Measurements from ENCODE around the gene FAM98C. TPM values are rescaled to one million over a fixed set of nuclear protein-coding genes. Genes with fewer than 3 reads are reported as not detected.

FAM98C gene
- total and polyA plus RNA-seq, 2 of the 13 experiments (the other 11 are each of a cell fraction or from before 2014, with no cell fraction given), result 10.0 to 11.5 TPM

DNA sequence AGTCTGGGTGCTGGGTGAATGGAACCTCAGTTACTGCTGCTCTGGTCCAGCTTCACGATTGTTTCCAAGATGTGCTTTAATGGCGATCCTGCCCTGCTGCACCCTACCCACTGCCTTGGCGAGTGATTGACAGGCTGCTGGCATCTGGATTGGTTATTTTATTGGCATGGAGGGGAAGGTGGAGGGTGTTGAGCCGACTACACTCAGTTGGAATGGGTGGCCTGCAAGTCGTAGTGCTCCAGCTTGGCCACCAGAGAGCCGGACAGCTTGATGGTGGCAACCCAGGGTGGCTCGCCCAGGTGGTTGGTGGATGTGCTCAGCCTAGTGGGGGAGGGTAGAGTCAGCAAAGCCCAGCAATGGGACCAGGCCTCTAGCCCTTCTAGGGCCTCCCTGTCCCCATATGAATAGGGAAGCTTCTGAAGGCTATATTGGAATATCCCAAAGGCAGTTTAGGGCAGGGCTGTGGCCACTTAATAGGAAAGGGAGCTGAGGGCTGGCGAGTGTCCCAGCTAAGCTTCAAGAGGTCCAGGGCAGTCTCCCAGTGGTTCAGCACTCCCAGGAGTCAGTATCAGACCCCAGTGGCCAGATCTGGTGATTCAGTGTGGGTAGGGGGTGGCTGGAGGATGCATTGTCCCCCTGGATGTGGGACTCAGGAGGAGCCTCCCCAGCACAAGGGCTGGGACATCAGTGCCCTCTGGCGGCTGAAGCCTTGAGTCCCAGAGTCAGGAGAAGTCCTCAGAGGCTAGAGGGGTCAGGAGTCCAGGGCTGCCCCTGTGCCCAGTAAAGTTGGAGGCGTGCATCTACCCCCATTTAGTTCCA is 18.5 kb upstream of the FAM98C start:
- in situ Hi-C loops (cut with HindIII; ENCODE audit: extremely low pct_ligation_motif_present, low pct_unique_long_range_greater_than_20kb), result no loop called here
- Histone ChIP-seq H3K79me2 (ENCODE audit: insufficient read depth, low read length) (no peaks in the 10 kb centered on the region), H3K4me2 (ENCODE audit: low read depth, low read length) (no peak overlapping the region), H3K4me3 (replicated peaks in 1 of 3; ENCODE audit: insufficient read depth in 1 of 3, low read depth in 2 of 3, low read length in 3 of 3) (no peak overlapping the region), H3K4me1 (ENCODE audit: insufficient read depth, low read length) (peaks cover 15% of the 10 kb centered on the region), H3K36me3 (replicated peaks in 1 of 2; ENCODE audit: control insufficient read depth in 1 of 2, insufficient read depth in 2 of 2, low read length in 2 of 2) (peaks cover 18 to 38% of the 10 kb centered on the region in 2 experiments), H3K27me3 (ENCODE audit: control insufficient read depth in 1 of 2, insufficient read depth in 2 of 2, low read length in 2 of 2) (peaks cover 2 to 13% of the 10 kb centered on the region in 2 experiments; a peak in 3 of 5 replicates), H3K27ac (ENCODE audit: extremely low read length, insufficient read depth, low read length) (no peak overlapping the region), H3K9me3 (ENCODE audit: low read length) (no peaks in the 10 kb centered on the region), H2AFZ (ENCODE audit: low read length) (no peak overlapping the region), H3K9ac (ENCODE audit: insufficient read depth, low read depth, low read length) (no peak overlapping the region), H4K20me1 (ENCODE audit: insufficient read depth, low read length) (peaks cover 4% of the 10 kb centered on the region; the same call in 1 of the 2 replicates)
- intact Hi-C loops (cut with micrococcal nuclease; ENCODE audit: unreplicated experiment), result no loop called here
- TF ChIP-seq SMC3 (IDR thresholded peaks at IDR 0.05; ENCODE audit: low read length), result 0 out of 2 replicates have a peak, but pooled peaks have one; percentile 18
- TF ChIP-seq, protein P1, sequence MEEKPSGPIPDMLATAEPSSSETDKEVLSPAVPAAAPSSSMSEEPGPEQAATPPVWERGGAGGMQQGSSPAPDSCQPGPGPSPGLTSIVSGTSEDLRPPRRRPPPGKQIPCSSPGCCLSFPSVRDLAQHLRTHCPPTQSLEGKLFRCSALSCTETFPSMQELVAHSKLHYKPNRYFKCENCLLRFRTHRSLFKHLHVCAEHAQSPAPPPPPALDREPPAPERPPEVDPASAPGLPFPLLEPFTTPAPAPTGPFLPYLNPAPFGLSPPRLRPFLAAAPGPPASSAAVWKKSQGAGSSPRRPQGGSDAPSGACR (CRISPR knock-in tag; IDR thresholded peaks at IDR 0.05), result no peak
- peak; percentile 18 for TF ChIP-seq XRCC5 (optimal IDR thresholded peaks at IDR 0.05; ENCODE audit: low read length)
- peak; percentile 45 for TF ChIP-seq RAD21 (CRISPR knock-in tag; IDR thresholded peaks at IDR 0.05)
- TF ChIP-seq GFI1 (CRISPR knock-in tag; IDR thresholded peaks at IDR 0.05; ENCODE audit: borderline replicate concordance), result no peak
- TF ChIP-seq, protein P2, sequence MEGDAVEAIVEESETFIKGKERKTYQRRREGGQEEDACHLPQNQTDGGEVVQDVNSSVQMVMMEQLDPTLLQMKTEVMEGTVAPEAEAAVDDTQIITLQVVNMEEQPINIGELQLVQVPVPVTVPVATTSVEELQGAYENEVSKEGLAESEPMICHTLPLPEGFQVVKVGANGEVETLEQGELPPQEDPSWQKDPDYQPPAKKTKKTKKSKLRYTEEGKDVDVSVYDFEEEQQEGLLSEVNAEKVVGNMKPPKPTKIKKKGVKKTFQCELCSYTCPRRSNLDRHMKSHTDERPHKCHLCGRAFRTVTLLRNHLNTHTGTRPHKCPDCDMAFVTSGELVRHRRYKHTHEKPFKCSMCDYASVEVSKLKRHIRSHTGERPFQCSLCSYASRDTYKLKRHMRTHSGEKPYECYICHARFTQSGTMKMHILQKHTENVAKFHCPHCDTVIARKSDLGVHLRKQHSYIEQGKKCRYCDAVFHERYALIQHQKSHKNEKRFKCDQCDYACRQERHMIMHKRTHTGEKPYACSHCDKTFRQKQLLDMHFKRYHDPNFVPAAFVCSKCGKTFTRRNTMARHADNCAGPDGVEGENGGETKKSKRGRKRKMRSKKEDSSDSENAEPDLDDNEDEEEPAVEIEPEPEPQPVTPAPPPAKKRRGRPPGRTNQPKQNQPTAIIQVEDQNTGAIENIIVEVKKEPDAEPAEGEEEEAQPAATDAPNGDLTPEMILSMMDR (CRISPR knock-in tag; IDR thresholded peaks at IDR 0.05), result peak; percentile 50
- TF ChIP-seq ETV5 (CRISPR knock-in tag; IDR thresholded peaks at IDR 0.05; ENCODE audit: borderline replicate concordance), result no peak
- TF ChIP-seq STAG1 (CRISPR knock-in tag; IDR thresholded peaks at IDR 0.05), result peak; percentile 53
- CTCF ChIA-PET (ENCODE audit: low intra/inter-chr PET ratio, low total read pairs), result no interaction called here
- DNase-seq (ENCODE audit: low spot score) (peak; percentile 24), FAIRE-seq (no peak), ATAC-seq (peak; percentile 56)
- BruUV-seq (replicated peaks), result no TSS peak
- 76% methylated on average over 5 of the region's 10 CpGs for WGBS (ENCODE audit: low lambda C conversion rate)
- POLR2A ChIA-PET, result interaction anchor here (1.4 to 2.5 kb wide), 2 partner anchors 10 to 24 kb away, joined by 3 to 15 read pairs; partner anchors contain the start of gene PSMD8
